ENCODE results near the gene RPL39.

DNA sequence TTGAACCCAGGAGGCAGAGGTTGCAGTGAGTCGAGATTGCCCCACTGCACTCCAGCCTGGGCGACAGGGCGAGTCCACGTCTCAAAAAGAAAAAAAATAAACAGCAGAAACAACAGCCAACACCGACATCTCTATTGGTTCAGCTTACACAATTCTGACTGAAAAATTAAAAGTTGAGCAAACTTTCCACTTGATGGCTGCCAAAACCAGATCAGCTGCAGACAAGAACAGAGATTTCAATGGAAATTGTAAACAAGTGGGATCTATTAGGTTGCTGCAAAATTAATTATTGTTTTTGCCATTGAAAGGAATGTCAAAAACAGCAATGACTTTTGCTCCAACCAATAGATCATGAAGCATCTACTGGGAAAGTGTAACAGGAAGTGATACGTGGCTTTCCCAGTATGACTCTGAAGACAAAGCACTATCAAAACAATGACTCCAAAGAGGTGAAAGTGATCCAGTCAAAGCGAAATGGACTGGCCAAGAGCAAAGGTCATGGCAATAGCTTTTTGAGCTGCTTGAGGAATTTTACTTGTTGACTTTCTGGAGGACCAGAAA, 35.0 kb upstream of the RPL39 start:
- TF ChIP-seq, protein P1, sequence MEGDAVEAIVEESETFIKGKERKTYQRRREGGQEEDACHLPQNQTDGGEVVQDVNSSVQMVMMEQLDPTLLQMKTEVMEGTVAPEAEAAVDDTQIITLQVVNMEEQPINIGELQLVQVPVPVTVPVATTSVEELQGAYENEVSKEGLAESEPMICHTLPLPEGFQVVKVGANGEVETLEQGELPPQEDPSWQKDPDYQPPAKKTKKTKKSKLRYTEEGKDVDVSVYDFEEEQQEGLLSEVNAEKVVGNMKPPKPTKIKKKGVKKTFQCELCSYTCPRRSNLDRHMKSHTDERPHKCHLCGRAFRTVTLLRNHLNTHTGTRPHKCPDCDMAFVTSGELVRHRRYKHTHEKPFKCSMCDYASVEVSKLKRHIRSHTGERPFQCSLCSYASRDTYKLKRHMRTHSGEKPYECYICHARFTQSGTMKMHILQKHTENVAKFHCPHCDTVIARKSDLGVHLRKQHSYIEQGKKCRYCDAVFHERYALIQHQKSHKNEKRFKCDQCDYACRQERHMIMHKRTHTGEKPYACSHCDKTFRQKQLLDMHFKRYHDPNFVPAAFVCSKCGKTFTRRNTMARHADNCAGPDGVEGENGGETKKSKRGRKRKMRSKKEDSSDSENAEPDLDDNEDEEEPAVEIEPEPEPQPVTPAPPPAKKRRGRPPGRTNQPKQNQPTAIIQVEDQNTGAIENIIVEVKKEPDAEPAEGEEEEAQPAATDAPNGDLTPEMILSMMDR (IDR thresholded peaks at IDR 0.05), result no peak
- no peak for TF ChIP-seq POLR2A (IDR thresholded peaks at IDR 0.05)
